ENCODE data around the gene PTPRS.

GRCh38 chr19:5343848-5344247, 3.2 kb upstream of the PTPRS start:
- TF ChIP-seq POLR2A (IDR thresholded peaks at IDR 0.05) (no peak), CTCF (IDR thresholded peaks at IDR 0.05) (no peak)

All from sigmoid colon (tissue), 3 donors.